T1000 (cell line): ENCODE results near the gene CCSER2.
"Not testable (repeated sequence)": the region's sequence is repeated elsewhere in the genome, so short reads cannot be mapped to it uniquely, and the experiment has no call there.

ENCODE experiments used
- DNase-seq: peaks from one replicate; lab custom pipeline; 2025; ENCODE audit warnings: mixed read lengths; lab: John Stamatoyannopoulos, UW

The CCSER2 gene

DNA sequence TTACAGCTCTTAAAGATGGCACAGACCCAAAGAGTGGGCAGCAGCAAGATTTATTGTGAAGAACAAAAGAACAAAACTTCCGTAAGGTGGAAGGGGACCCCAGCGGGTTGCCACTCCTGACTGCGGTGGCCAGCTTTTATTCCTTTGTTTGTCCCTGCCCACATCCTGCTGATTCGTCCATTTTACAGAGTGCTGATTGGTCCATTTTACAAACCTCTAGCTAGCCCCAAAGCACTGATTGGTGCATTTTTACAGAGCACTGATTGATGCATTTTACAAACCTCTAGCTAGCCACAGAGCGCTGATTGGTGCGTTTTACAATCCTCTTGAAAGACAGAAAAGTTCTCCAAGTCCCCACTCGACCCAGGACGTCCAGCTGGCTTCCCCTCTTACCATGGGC lies 16.8 kb upstream of the CCSER2 start:
- no peak for DNase-seq

DNA sequence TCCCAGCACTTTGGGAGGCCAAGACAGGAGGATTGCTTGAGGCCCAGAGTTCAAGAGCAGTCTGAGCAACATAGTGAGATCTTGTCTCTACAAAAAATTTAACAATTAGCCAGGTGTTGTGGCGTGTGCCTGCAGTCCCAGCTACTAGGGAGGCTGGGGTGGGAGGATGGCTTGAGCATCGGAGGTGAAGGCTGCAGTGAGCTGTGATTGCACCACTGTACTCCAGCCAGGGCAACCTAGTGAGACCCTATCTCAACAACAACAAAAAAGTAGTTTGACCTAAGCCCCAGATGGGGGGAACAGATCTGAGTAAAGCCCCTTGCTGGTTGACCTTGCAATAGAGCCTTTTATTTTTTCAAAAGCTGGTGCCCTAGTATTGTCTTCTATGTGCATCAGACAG lies 15.6 kb upstream of the CCSER2 start:
- no peak for DNase-seq

DNA sequence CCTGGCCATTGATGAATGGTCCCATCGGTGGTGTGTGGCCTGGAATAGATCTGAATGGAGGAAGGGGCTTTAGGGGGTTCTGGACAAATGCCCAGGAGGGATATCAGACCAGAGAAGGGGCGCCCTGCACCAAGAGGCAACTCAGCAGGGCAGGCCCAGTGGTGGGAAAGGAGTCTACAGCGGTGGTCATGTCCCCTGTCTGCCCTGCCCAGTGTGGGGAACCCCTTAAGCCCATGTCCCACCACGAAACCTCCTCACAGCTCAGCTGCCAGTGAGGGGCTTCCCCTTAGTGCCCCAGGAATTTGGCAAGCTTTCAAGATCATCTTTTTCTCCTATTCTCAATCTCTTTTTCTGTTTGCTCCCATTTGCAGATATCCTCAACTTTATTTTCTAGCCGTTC lies 14.1 kb upstream of the CCSER2 start:
- no peak for DNase-seq

DNA sequence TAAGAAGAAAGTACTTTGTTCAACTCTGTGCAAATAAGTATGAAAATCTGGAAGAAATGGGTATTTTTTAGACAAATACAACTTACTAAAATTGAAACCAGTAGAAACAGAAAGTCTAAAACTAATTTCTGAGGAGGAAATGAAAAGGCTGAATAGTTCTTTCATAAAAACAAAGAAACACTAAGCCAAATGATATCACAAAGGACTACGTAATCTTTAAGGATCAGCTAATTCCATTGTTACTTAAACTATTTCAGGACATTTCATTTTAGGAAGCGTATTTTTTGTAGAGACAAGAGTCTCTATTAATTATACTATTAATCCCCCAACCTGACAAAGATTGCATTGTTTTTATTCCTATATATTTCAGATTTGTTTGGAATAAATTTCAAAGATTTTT lies 11.2 kb upstream of the CCSER2 start:
- no peak for DNase-seq

DNA sequence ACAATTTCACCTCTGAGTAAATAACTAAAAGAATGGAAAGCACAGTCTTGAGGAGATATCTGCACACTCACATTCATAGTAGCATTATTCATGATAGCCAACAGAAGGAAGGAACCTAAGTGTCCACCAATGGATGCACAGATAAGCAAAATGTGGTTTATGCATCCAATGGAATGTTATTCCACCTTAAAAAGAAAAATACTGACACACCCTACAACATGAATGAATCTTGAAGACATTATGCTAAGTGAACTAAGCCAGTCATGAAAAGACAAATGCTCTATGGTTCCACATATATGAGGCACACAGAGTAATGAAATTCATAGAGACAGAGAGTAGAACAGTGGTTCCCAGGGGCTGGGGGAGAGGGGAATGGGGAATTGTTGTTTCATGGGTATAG lies 6.5 kb upstream of the CCSER2 start:
- no peak for DNase-seq

DNA sequence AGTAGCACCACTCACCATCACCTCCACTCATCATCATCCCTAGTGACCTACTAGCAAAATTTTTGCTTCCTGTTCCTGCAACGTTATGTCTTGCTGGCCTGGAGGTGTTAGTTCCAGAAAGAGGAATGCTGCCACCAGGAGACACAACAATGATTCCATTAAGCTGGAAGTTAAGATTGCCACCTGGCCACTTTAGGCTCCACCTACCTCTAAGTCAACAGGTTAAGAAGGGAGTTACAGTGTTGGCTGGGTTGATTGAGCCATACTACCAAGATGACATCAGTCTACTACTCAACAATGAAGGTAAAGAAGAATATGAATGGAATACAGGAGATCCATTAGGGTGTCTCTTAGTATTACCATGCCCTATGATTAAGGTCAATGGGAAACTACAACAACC lies 4.8 kb upstream of the CCSER2 start:
- DNase-seq, result not testable (repeated sequence)

DNA sequence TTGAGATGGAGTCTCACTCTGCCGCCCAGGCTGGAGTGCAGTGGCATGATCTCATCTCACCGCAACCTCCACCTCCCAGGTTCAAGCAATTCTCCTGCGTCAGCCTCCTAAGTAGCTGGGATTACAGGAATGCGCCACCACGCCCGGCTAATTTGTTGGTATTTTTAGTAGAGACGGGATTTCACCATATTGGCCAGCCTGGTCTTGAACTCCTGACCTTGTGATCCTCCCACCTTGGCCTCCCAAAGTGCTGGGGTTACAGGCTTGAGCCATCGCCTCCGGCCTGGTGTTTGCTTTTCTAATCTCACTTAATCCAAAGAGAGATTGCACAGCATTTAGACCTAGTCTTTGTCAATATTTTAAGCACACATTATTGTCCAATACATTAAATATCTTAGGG lies 1.4 kb upstream of the CCSER2 start:
- not testable (repeated sequence) for DNase-seq

DNA sequence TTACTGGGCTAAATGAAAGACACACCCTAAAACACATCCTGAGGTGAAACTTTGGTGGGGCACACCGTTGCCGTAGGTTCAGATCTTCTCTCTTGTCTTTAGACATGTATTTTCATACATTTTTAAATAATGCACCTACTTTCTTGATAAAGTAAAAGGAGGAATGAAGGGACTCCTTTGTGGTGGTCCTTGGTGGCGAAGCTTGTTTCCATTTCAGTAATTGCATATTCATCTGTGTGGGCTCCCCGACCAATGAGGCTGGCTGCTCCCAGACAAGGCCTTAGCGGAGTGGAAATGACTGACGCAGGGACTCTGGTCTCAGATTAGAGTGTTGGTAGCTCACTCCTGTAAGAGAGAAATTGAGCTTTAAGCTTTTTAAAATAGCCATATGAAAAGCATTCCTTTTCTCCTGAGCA lies 815 bp downstream of the CCSER2 start:
- no peak for DNase-seq

DNA sequence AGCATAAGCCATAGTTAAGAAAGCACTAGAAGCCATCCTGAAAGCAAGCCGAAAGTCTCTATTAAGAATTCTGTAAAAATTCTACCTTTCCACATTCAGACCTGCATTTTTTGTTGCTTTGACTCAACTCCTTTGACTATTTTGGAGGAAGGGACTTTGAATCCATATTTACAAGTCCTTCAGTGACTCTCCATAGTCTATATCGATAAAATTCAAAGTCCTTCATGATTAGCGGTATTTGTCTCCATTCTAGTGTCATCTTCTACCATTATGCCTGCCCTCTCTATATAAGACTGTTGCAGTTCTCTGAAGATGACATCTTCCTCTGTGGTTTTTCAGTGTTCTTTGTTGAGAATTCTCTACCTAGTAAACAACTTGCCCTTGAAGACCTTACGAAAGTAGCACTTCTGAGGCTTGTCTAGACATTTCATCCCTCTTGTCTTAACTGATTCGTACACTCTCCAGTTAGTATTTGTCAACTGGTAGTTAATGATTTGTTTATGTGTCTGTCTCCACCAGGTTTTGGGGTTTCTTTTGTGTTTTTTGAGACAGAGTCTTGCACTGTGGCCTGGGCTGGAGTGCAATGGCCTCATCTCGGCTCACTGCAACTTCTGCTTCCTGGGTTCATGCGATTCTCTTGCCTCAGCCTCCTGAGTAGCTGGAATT lies 1.7 kb downstream of the CCSER2 start:
- no peak for DNase-seq

DNA sequence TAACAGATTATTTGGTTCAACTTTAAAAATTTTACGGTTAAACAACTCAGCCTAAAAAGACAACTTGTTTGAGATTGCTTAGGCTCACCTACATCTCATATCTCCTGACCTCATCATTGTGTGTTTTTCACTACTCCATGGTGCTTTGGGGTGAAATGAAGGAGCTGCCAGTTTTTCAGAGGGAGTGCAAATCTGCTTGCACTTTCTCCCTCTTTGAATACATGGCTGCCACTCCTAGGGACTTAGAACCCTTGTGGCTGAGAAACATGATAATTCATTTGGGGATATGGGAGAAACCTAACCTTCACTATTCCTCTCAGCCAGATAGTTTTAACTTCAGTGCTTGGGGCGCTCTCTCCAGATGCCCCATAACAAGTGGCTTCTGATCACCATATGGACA lies 2.7 kb downstream of the CCSER2 start:
- no peak for DNase-seq

DNA sequence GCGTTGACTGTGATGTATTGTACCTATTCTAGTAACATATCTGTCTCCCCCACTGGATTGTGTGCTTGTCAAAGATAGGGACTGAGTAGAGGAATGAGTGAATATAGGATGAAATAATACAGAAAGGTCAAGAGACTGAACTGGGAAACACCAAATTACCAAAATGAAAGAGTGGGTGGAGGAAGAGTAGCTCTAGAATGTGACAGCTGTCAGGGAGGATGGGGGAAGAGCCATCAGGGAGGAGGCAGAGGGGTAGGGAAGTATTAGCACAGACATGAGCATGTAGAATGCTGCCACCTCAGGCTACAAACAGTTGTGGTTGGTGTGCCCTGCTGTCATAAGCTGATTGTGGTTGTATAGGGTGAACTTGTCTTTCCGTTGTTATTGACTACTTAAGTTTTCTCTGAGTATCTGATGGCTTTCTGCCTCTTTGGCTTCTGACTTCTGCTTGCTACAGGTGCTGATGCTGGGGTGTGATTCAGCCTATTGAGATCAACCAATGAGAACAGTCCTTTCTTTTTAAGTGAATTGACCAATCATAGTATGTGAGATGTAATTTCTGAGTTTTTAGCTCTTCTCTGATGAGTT lies 5.6 kb downstream of the CCSER2 start:
- no peak for DNase-seq

DNA sequence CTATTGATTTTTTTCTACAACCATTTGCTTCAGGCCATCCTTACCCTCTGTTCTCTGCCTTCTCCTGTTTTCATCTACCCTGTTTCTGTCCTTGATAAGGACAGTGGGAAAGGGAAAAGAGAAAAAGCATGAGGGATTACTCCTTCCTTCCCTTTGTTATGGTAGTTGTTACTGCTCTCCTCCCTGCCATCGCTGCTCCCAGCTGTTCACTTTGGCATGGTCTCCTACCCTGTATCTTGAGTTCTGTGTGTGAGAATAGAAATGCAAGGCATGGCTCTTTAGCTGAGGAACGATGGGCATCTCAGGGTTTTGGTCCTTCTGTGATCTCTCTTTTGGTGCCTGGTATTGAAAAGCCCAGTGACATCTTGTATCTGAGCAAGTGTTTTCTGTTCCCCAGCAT lies 6.4 kb downstream of the CCSER2 start:
- no peak for DNase-seq

DNA sequence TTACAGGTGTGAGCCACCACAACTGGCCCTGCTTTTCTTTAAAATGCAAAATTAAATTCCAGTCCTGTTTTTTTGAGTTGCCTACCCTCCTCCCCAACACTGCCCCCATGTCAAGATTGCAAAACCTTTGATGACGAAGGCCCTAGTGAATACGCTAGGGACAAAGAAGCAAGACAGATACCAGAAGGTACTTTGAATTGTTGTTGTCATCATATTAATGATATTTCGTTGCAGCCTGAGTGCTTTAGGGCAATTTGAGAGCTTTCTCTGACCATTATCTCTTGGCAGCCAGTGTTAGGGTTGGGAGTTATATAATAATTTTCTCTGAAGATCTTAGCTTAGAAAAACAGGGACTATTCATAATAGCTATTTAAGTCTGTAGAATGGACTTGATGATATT lies 7.1 kb downstream of the CCSER2 start:
- no peak for DNase-seq

DNA sequence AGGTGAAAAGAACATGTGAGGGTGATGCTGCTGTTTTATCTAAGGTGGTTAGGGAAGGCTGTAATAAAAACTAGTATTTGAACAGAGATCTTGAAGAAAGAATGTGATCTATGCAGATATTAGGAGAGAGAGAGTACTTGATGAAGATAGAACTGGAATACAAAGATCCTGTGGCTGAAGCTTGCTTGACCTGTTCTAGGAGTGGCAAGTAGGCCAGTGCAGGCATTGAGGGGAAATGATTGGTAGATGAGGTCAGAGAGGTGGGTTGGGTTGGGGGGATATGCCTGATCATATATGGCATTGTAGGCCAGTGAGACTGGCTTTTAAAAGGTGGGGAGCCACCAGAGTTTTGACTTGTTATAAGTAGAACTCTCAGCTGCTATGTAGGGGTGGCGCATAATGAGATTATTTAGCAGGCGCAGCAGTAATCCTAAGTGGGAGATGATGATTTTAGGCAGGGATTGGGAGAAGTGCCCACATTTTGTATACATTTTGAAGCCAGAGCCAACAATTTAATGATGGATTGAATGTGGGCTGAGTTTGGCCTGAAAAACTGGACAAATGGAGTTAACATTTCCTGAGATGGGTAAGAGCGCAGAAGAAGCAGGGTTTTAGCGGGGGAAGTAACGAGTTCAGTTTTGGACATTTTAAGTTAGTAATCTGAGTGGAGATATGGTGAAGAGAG lies 8.2 kb downstream of the CCSER2 start:
- no peak for DNase-seq

DNA sequence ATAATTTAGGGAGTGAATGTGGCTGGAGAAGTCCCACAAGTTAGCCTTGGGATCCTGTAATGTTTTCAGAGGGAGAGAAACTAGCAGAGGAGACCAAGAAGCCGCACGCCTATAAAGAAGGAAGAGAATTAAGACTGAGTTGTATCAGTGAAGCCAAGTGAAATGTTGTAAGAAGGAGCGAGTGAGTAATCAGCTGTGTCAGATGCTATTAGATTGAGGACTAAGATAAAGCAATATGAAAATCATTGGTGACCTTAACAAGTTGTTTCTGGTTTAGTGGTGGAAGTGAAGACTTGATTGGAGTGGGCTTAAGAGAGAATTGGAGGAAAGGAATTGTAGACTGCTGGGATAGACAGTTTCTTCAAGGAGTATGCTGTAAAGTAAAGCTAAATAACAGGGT lies 8.8 kb downstream of the CCSER2 start:
- DNase-seq, result no peak

DNA sequence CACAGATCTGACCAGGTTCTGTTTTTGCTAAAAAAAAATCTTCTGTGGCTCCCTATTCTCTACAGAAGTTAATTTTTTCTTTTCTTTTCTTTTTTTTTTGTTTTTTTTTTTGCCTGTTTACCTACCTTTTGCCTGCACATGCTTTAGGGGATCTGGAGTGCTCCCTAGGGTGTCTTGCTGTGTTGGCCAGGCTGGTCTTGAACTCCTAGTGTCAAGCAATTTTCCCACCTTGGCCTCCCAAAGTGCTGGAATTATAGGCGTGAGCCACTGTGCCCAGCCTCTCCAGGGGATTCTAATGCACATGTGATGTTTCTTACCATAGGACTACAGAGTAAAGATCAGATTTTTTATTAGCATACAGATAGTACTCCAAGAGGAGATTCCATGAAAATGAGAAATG lies 10.6 kb downstream of the CCSER2 start:
- no peak for DNase-seq

DNA sequence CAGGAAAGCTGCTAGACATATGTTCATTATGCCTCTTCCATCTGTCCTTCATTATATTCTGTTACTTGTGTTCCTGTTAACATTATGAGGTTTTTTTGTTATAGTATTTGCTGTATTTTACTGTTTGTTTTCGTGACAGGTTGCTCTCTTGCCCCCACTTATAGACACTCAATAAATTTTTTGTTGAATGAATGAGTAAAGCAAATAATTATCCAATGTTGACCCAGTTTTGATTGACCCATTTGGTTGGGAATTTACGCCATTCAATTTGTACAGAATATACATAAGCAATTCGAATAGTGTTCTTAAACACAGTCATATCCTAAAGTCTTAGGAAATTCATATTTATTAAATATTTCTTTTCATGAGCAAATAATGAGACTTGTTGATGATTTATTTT lies 11.8 kb downstream of the CCSER2 start:
- no peak for DNase-seq

DNA sequence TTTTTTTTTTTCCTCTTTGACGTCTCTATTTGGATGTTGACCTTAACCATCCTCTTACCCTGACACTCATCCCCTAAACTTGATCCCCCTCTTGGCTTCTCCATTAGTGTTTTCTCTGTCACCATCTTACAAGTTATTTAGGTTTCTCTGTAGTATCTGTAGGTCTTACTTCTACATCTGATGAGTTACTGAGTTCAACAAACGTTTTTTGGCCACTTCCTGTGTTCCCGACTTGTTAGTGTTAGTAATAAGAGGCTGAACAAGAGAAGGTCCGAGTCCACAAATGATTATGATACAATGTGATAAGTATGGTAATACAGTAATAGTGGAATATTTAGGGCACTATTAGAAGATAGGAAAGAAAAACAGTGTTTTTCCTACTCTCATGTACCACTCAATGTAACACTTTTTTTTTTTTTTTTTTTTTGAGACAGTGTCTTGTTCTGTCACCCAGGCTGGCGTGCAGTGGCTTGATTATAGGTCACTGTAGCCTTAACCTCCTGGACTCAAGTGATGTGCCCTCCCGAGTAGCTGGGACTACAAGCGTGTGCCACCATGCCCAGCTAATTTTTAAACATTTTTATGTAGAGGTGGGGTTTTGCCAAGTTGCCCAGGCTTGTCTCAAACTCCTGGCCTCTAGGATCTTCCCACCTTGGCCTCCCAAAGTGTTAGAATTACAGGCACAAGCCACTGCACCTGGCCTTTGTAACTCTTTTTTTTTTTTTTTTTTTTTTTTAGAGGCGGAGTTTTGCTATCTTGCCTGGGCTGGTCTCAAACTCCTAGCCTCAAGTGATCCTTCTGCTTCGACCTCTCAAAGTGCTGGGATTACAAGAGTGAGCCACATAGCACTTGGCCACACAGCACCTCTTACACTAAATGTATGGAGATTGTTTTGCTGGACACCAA lies 12.5 kb downstream of the CCSER2 start:
- DNase-seq, result no peak

DNA sequence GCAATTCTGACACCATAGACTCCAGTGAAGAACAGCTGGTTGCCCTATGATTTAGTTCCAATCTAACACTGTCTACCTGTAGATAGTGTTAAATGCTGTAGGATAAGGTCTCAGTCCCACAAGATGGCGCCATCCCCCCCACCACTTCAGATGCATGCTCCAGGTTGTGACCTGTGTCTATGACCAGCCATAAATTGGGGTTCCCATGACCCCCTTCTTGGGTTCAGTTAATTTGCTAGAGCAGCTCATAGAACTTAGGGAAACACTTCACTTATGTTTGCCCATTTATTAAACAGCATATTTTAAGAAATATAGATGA lies 13.1 kb downstream of the CCSER2 start:
- DNase-seq, result no peak

DNA sequence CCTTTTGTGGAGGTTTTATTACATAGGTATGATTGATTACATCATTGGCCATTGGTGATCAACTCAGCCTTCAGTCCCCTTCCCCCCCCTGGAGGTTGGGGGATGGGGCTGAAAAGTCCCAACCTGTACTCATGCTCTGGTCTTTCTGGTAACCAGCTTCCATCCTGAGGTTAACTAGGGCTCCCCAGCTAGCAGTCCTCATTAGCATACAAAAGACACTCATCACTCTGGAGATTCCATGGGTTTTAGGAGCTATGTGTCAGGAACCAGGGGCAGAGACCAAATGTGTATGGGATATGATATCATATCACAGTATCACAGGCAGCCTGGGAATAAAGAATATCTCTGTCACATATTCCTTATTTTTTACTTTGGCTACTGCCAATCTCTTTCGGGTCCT lies 13.6 kb downstream of the CCSER2 start:
- DNase-seq, result no peak

DNA sequence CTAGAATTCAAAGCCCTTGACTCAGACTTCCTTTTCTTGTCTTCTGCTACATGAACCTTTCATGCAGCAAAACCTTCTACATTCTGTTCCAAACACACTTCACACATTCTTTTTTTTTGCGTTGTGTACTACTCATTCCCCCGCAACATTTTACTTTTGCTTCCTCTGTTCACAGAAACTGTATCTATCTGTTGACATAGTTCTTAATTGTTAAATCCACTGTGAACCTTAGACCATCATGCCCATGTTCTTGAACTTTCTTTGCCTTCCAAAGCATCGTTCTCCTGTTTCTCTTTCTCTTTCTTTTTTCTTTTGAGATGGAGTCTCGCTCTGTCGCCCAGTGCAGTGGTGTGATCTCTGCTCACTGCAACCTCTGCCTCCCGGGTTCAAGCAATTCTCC lies 14.2 kb downstream of the CCSER2 start:
- DNase-seq, result no peak

DNA sequence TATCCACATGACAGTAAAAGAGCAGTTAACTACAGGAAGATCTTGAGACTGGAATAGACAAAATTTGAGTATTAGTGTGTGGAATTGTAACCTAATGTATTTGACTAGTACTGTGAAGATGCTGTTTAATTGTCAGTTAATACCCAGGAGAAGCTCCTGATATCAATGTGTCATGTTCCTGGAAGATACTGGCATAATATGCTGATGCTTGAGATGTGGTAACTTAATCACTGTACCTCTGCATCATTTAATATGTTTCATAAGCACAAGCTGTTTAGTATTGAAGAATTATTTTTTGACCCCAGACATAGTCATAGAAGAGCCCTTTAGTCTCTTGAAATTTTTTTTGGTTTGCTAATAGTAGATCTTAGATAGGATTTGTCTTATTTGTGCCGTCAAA lies 15.4 kb downstream of the CCSER2 start:
- no peak for DNase-seq

DNA sequence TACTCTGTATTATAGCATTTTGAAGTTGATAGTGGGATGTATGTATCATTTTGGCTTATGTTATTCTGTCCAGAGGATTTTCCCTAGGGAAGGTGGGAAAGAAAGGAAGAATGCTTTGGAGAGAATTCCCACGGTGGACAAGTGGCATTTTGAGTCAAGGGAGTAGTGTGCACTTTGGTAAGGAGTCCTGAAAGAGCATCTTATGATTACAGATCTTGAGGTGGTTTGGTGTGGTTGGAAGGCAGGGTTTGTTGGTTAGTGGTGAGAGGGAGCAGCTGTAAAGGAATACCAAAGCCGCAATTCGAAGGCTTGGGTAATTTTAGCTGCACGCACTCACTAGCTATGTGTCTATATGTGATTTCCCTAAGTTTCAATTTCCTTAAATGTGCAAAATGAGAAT lies 16.1 kb downstream of the CCSER2 start:
- DNase-seq, result no peak
